Measurements from ENCODE around the gene SLC9A9. TPM values are rescaled to one million over a fixed set of nuclear protein-coding genes. Genes with fewer than 3 reads are reported as not detected.

The SLC9A9 gene
- total and polyA plus RNA-seq, 2 of the 8 experiments (the other 6 are each of a cell fraction or from before 2014, with no cell fraction given) = 0.48 to 1.1 TPM

DNA sequence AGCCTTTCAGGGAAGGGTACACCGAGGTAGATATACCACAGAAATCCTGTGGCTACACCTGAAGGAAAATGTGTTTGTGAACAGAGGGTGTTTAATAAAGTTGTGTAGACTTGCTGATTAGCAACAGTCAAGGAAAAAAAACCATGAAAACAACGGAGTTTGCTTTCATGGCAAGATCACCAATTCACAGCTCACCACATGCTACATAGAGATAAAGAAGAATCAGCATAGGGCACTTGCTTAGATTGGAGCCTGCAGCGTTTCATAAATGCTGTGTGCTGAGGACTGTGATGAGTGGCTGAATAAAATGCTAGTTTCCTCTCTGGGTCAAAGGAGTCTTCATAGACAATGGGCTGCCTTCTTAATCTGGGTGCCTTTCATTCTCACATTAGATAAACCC, 257.6 kb downstream of the SLC9A9 start:
- no peak overlapping the region for H3K9ac ChIP-seq (replicated peaks in 1 of 4; ENCODE audit: extremely low read depth in 1 of 4, low read depth in 3 of 4, low read length in 3 of 4)
- no peaks in the 10 kb centered on the region for H3K79me1 ChIP-seq (ENCODE audit: low read depth, low read length)
- H3K36me3 ChIP-seq (ENCODE audit: control insufficient read depth in 2 of 4, insufficient read depth in 4 of 4, low read length in 3 of 4) = no peaks in the 10 kb centered on the region
- H3K27me3 ChIP-seq (replicated peaks in 1 of 4; ENCODE audit: control insufficient read depth in 3 of 4, extremely low read depth in 1 of 4, insufficient read depth in 3 of 4, low read length in 3 of 4) = no peaks in the 10 kb centered on the region
- no peak overlapping the region for H3K14ac ChIP-seq (ENCODE audit: insufficient read length)
- H2AK5ac ChIP-seq (ENCODE audit: low read depth, low read length) = no peak overlapping the region
- H3K4me3 ChIP-seq (ENCODE audit: extremely low read depth in 1 of 4, insufficient read depth in 2 of 4, low read depth in 3 of 4, low read length in 4 of 4) = no peak overlapping the region
- FAIRE-seq = no peak
- H4K91ac ChIP-seq (replicated peaks; ENCODE audit: insufficient read length, low read length) = no peak overlapping the region
- no peak overlapping the region for H4K8ac ChIP-seq (ENCODE audit: extremely low read depth, insufficient read depth, low read length)
- H2BK20ac ChIP-seq (ENCODE audit: low read length) = no peak overlapping the region
- no peaks in the 10 kb centered on the region for H3K23me2 ChIP-seq (ENCODE audit: low read depth, low read length)
- H3K4me1 ChIP-seq (replicated peaks in 1 of 4; ENCODE audit: control insufficient read depth in 3 of 4, insufficient read depth in 4 of 4, low read length in 3 of 4) = no peaks in the 10 kb centered on the region
- no peak overlapping the region for H2BK15ac ChIP-seq (ENCODE audit: low read length)
- H3K23ac ChIP-seq (ENCODE audit: insufficient read length) = no peak overlapping the region
- POLR2A ChIA-PET (ENCODE audit: partially characterized antibody) = no interaction called here
- H4K20me1 ChIP-seq (replicated peaks in 1 of 2; ENCODE audit: control insufficient read depth in 1 of 2, insufficient read depth in 2 of 2, low read length in 2 of 2) = no peaks in the 10 kb centered on the region
- CTCF ChIA-PET (ENCODE audit: partially characterized antibody) = interaction anchor here (0.7 to 1.4 kb wide), 3 partner anchors 10 to 470 kb away, joined by 3 to 4 read pairs (median 3); no protein-coding TSS in a partner anchor
- no peak overlapping the region for H3K18ac ChIP-seq (ENCODE audit: extremely low read depth, low read length)
- H3K4me2 ChIP-seq (ENCODE audit: insufficient read depth in 1 of 2, low read depth in 2 of 2, low read length in 2 of 2) = no peak overlapping the region
- no peak overlapping the region for H2BK5ac ChIP-seq (ENCODE audit: low read depth, low read length)
- no peaks in the 10 kb centered on the region for H3K9me3 ChIP-seq (ENCODE audit: insufficient read depth in 2 of 2, low read depth in 1 of 2, low read length in 1 of 2)
- no peak overlapping the region for H2BK120ac ChIP-seq (replicated peaks; ENCODE audit: low read depth, low read length)
- 83% methylated on average over 3 of the region's 3 CpGs; no CpG with 5 or more reads in 1 of the 2 experiments for WGBS, 2 experiments (ENCODE audit: extremely low coverage in 1 of 2, insufficient coverage in 1 of 2, insufficient read length in 1 of 2, insufficient replicate concordance in 2 of 2, low coverage in 1 of 2, low lambda C conversion rate in 2 of 2, missing lambda C conversion rate in 1 of 2)
- no peak for TF ChIP-seq CTBP2 (IDR thresholded peaks at IDR 0.05; ENCODE audit: borderline replicate concordance, insufficient read depth, insufficient read length, low read length)
- TF ChIP-seq RFX5 (IDR thresholded peaks at IDR 0.05; ENCODE audit: borderline replicate concordance, low read depth, low read length) = no peak
- no peak for TF ChIP-seq CHD2 (IDR thresholded peaks at IDR 0.05; ENCODE audit: low read length)
- no peak for TF ChIP-seq KDM1A (IDR thresholded peaks at IDR 0.05; ENCODE audit: borderline replicate concordance, low read length)
- no peak for TF ChIP-seq NRF1 (IDR thresholded peaks at IDR 0.05; ENCODE audit: low read depth, low read length)
- no peak overlapping the region for H2AFZ ChIP-seq (ENCODE audit: low read length)
- DNase-seq (ENCODE audit: low read depth in 1 of 2, low spot score in 2 of 2) = no peak
- no peak overlapping the region for H3K4ac ChIP-seq (replicated peaks; ENCODE audit: insufficient read length, low read depth, low read length)
- no peak overlapping the region for H4K5ac ChIP-seq (ENCODE audit: insufficient read length, low read depth, low read length)
- H3K79me2 ChIP-seq (ENCODE audit: control insufficient read depth in 1 of 2, insufficient read depth in 2 of 2, low read length in 2 of 2) = no peaks in the 10 kb centered on the region
- no peak overlapping the region for H3K27ac ChIP-seq (ENCODE audit: low read depth, low read length)
- no peak overlapping the region for H3K56ac ChIP-seq (replicated peaks; ENCODE audit: insufficient read length, low read depth, low read length)
- H2BK12ac ChIP-seq (ENCODE audit: low read depth, low read length) = no peak overlapping the region
